Gastrocnemius medialis (tissue), 4 donors: ENCODE data around the gene CSAD. TPM values are rescaled to one million over a fixed set of nuclear protein-coding genes. Genes with fewer than 3 reads are reported as not detected.

Experiments
- ATAC-seq, 2 donors: fragments of 150-250 bp; one replicate each; pipeline ENCODE4 v1.9.1; 2016
- DNase-seq, 2 donors: peaks; one replicate each; pipeline ENCODE4 v3.0.0-alpha.2; 2019
- H3K27ac ChIP-seq, 4 donors: fragments of 200-600 bp; sonication (generic); 1 replicate in 1 of 4; 2 replicates in 3 of 4; pipeline ENCODE4 v1.5.1; 2016 to 2018; ENCODE audit warnings: mild to moderate bottlenecking in 2 of 4, moderate library complexity in 1 of 4
- H3K27me3 ChIP-seq, 3 donors: fragments of 200-600 bp; sonication (generic) in 2 of 3; 1 replicate in 1 of 3; 2 replicates in 2 of 3; pipeline versions ENCODE4 v1.5.1 to v1.6.0; 2016 to 2019; ENCODE audit warnings: mild to moderate bottlenecking in 1 of 3, moderate library complexity in 1 of 3
- H3K36me3 ChIP-seq, 2 donors: fragments of 200-600 bp; sonication (generic) in 1 of 2; one replicate each; pipeline ENCODE4 v1.5.1; 2017 to 2018
- H3K4me1 ChIP-seq, 2 donors: fragments of 200-600 bp; sonication (generic) in 1 of 2; one replicate each; pipeline ENCODE4 v1.5.1; 2016 to 2017; ENCODE audit warnings: mild to moderate bottlenecking in 2 of 2
- H3K4me3 ChIP-seq, 4 donors: fragments of 200-600 bp; sonication (generic) in 3 of 4; 1 replicate in 1 of 4; 2 replicates in 3 of 4; pipeline ENCODE4 v1.5.1; 2016 to 2019; ENCODE audit warnings: mild to moderate bottlenecking in 2 of 4
- H3K9me3 ChIP-seq, 3 donors: fragments of 200-600 bp; sonication (generic) in 2 of 3; 1 replicate in 1 of 3; 2 replicates in 2 of 3; pipeline ENCODE4 v1.5.1; 2016 to 2019
- CTCF ChIP-seq, 5 experiments: fragments of 450-650 bp in 3 of 5; fragments of 200-600 bp in 2 of 5; sonication (generic) in 2 of 5; IDR thresholded peaks in 4 of 5; conservative IDR thresholded peaks in 1 of 5; 1 replicate in 4 of 5; 2 replicates in 1 of 5; pipeline ENCODE4 v1.5.1; 2016 to 2019; ENCODE audit warnings: antibody characterized with exemption in 5 of 5, mild to moderate bottlenecking in 3 of 5, moderate library complexity in 3 of 5
- POLR2A ChIP-seq, 2 donors: fragments of 450-650 bp; IDR thresholded peaks; one replicate each; pipeline ENCODE4 v1.6.1; 2017; ENCODE audit warnings: antibody characterized with exemption in 2 of 2, mild to moderate bottlenecking in 2 of 2, moderate library complexity in 2 of 2
- in situ Hi-C, 4 donors: fragments of 200-750 bp; cut with MboI; loops; one replicate each; pipeline versions ENCODE4 v1.15.0 to v1.8.0; 2017; ENCODE audit warnings: low sequenced_read_pairs in 4 of 4
- intact Hi-C: fragments of 100-400 bp; cut with DNase I; formaldehyde crosslinking; loops from one replicate; pipeline ENCODE4 v1.15.1; 2023; ENCODE audit warnings: low total_unique reads
- total RNA-seq, 4 donors: library from RNA; depleted of rRNA; stranded (reverse); fragments of >200 nt; gene quantifications; one replicate each; pipeline versions ENCODE4 v1.1.0 to v1.2.3, GENCODE V29; 2016

The CSAD gene
- total RNA-seq, 4 donors from 2014 or later = 0.68 to 14.9 (median 1.9) TPM

GRCh38 chr12:53171725-53172329, 8.9 kb downstream of the CSAD start:
- intact Hi-C loops (no loop called here), in situ Hi-C loops (no loop called here)
- ATAC-seq (no peak), DNase-seq (no peak)
- Histone ChIP-seq H3K9me3 (no peaks in the 10 kb centered on the region), H3K36me3 (no peaks in the 10 kb centered on the region), H3K27me3 (no peaks in the 10 kb centered on the region), H3K27ac (no peak overlapping the region), H3K4me1 (no peaks in the 10 kb centered on the region), H3K4me3 (no peak overlapping the region)
- no peak for TF ChIP-seq POLR2A (IDR thresholded peaks at IDR 0.05)
- no peak for TF ChIP-seq CTCF (IDR thresholded peaks at IDR 0.05 in 4 of 5, conservative IDR thresholded peaks at IDR 0.05 in 1 of 5)

DNA sequence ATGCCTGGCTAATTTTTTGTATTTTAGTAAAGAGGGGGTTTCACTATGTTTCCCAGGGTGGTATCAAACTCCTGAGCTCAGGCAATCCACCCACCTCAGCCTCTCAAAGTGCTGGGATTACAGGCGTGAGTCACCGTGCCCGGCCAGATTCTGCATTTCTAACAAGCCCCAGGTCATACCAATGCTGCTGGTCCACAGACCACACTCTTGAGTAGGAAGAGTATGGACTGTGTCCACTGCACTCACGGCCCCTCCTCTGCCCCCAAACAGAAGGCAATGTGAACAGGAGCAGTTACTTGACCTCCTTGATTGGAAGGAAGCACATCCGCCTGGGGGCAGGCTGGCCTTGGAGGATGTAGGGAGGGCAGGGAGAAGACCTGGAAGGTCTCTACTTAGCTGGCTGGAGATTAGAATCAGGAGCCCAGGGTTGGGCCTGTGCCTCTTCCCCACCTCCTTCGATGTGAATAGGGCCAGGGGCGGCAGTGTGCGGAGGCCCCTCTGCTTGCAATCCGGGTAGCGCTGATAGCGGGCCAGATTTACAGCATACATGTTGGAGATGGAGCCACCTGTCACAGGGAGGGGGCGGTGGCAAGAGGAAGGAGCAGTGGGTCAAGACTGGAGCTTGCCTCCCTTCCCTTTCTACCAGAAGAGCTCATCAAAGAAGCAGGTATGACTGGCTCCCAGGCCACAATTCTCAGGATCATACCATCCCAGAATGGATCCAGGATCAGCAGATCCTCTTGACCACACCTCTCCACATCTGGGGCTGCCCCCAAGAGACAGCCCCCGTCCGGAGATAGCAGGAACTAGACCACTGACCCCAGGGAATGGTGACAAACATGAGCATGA, 9.6 kb downstream of the CSAD start:
- TF ChIP-seq CTCF (IDR thresholded peaks at IDR 0.05 in 4 of 5, conservative IDR thresholded peaks at IDR 0.05 in 1 of 5) (no peak), POLR2A (IDR thresholded peaks at IDR 0.05) (no peak)
- in situ Hi-C loops = no loop called here
- Histone ChIP-seq H3K27ac (no peak overlapping the region), H3K9me3 (no peaks in the 10 kb centered on the region), H3K4me1 (no peaks in the 10 kb centered on the region), H3K27me3 (no peaks in the 10 kb centered on the region), H3K36me3 (no peaks in the 10 kb centered on the region), H3K4me3 (no peak overlapping the region)
- DNase-seq (no peak), ATAC-seq (no peak)
- intact Hi-C loops = no loop called here

- ATAC-seq = no peak
- in situ Hi-C loops (no loop called here), intact Hi-C loops (no loop called here)
- Histone ChIP-seq H3K36me3 (no peaks in the 10 kb centered on the region), H3K4me3 (no peak overlapping the region), H3K27me3 (no peaks in the 10 kb centered on the region), H3K27ac (no peak overlapping the region), H3K9me3 (no peaks in the 10 kb centered on the region), H3K4me1 (no peaks in the 10 kb centered on the region)
- no peak for DNase-seq
- no peak for TF ChIP-seq CTCF (IDR thresholded peaks at IDR 0.05 in 4 of 5, conservative IDR thresholded peaks at IDR 0.05 in 1 of 5)
- no peak for TF ChIP-seq POLR2A (IDR thresholded peaks at IDR 0.05)
These were observed 10.5 kb downstream of the CSAD start for GRCh38 chr12:53170215-53170614.

GRCh38 chr12:53169644-53170043, 11.1 kb downstream of the CSAD start:
- TF ChIP-seq POLR2A (IDR thresholded peaks at IDR 0.05) (no peak), CTCF (IDR thresholded peaks at IDR 0.05 in 4 of 5, conservative IDR thresholded peaks at IDR 0.05 in 1 of 5) (no peak)

More at GRCh38 chr12:53169644-53170043, 11.1 kb downstream of the CSAD start:
- no peak overlapping the region for H3K4me3 ChIP-seq
- H3K27me3 ChIP-seq = no peaks in the 10 kb centered on the region
- no peaks in the 10 kb centered on the region for H3K4me1 ChIP-seq
- DNase-seq (no peak), ATAC-seq (no peak)
- intact Hi-C loops (no loop called here), in situ Hi-C loops (no loop called here)
- H3K27ac ChIP-seq = no peak overlapping the region
- no peaks in the 10 kb centered on the region for H3K36me3 ChIP-seq
- H3K9me3 ChIP-seq = no peaks in the 10 kb centered on the region
